ENCODE results near the gene PRND. TPM values are rescaled to one million over a fixed set of nuclear protein-coding genes. Genes with fewer than 3 reads are reported as not detected.

The PRND gene
- total and polyA plus RNA-seq, 2 experiments from 2014 or later, result not detected

GRCh38 chr20:4684837-4685413, 36.8 kb upstream of the PRND start:
- in situ Hi-C loops (cut with MboI), result no loop called here
- Histone ChIP-seq H3K4me2 (ENCODE audit: unreplicated experiment) (no peak overlapping the region), H3F3A (ENCODE audit: insufficient read depth) (peaks cover 31% of the 10 kb centered on the region), H3K27me3 (replicated peaks; ENCODE audit: insufficient read depth) (no peaks in the 10 kb centered on the region), H3K9me3 (ENCODE audit: low read depth) (no peaks in the 10 kb centered on the region), H3K27ac (peak overlapping the region; percentile 89), H3K4me3 (no peak overlapping the region; the same call in 1 of the 2 replicates), H3K9ac (peak overlapping the region; percentile 95), H3K4me1 (ENCODE audit: insufficient read depth) (peaks cover 49% of the 10 kb centered on the region), H3K36me3 (ENCODE audit: low read depth) (no peaks in the 10 kb centered on the region), H2AFZ (0 out of 2 replicates have a peak overlapping the region, but pooled peaks have one; percentile 0), H3K9me2 (ENCODE audit: insufficient read depth) (no peaks in the 10 kb centered on the region), H3K79me2 (ENCODE audit: insufficient read depth) (peaks cover 41% of the 10 kb centered on the region), H4K20me1 (ENCODE audit: insufficient read depth) (no peaks in the 10 kb centered on the region)
- WGBS, 2 experiments (ENCODE audit: low coverage in 1 of 2, low lambda C conversion rate in 2 of 2, missing lambda C conversion rate in 2 of 2), result 65 to 69% methylated on average over 6 of the region's 6 CpGs
- peak; percentile 80 for DNase-seq
- TF ChIP-seq EZH2 (IDR thresholded peaks at IDR 0.05; ENCODE audit: insufficient read depth, poor library complexity, severe bottlenecking), result no peak
- no peak for TF ChIP-seq EZH2phosphoT487 (IDR thresholded peaks at IDR 0.05; ENCODE audit: insufficient read depth, low read depth)

DNA sequence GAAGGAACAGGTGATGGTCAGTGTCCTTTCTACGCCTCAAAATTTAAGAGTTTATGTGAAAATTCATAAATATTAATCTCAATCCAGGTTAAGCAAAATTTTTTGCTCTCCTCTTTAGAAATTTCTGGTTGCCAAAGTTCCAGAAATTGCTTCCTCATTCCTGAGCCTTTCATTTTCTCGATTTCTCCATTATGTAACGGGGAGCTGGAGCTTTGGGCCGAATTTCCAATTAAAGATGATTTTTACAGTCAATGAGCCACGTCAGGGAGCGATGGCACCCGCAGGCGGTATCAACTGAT, 35.8 kb upstream of the PRND start:
- H3K4me2 ChIP-seq (ENCODE audit: unreplicated experiment), result peak overlapping the region; percentile 79
- 1 to 2% methylated on average over 8 of the region's 8 CpGs for WGBS, 2 experiments (ENCODE audit: low coverage in 1 of 2, low lambda C conversion rate in 2 of 2, missing lambda C conversion rate in 2 of 2)
- DNase-seq, result no peak
- H3F3A ChIP-seq (ENCODE audit: insufficient read depth), result peaks cover 31% of the 10 kb centered on the region
- peak overlapping the region; percentile 71 for H3K4me3 ChIP-seq
- no peaks in the 10 kb centered on the region for H3K9me2 ChIP-seq (ENCODE audit: insufficient read depth)
- peaks cover 50% of the 10 kb centered on the region for H3K79me2 ChIP-seq (ENCODE audit: insufficient read depth)
- peak overlapping the region; percentile 60 for H2AFZ ChIP-seq
- peaks cover 56% of the 10 kb centered on the region for H3K4me1 ChIP-seq (ENCODE audit: insufficient read depth)
- TF ChIP-seq EZH2 (IDR thresholded peaks at IDR 0.05; ENCODE audit: insufficient read depth, poor library complexity, severe bottlenecking), result no peak
- TF ChIP-seq EZH2phosphoT487 (IDR thresholded peaks at IDR 0.05; ENCODE audit: insufficient read depth, low read depth), result no peak
- no peaks in the 10 kb centered on the region for H3K36me3 ChIP-seq (ENCODE audit: low read depth)
- H3K9ac ChIP-seq, result peak overlapping the region; percentile 95
- no peaks in the 10 kb centered on the region for H4K20me1 ChIP-seq (ENCODE audit: insufficient read depth)
- no peaks in the 10 kb centered on the region for H3K9me3 ChIP-seq (ENCODE audit: low read depth)
- H3K27ac ChIP-seq, result peak overlapping the region; percentile 89
- H3K27me3 ChIP-seq (replicated peaks; ENCODE audit: insufficient read depth), result no peaks in the 10 kb centered on the region
- in situ Hi-C loops (cut with MboI), result no loop called here

DNA sequence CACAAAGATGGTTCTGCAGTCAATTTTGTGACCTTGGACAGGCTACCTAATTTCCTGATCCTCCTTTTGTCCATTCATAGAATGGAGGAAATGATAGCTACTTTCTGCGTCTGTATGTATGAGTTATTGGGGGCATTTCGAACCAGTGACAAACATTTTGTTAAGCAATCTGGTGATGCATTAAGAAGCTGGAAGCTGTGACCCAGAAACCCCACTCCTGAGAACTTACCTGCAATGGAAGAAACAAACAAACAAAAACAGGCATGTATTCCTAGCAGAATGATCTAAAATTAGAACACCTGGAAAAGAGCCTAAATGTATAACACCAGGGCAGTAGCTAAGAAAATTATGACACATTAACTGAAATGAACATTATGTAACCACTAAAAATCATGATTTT, 33.4 kb upstream of the PRND start:
- H3K27me3 ChIP-seq (replicated peaks; ENCODE audit: insufficient read depth), result no peaks in the 10 kb centered on the region
- no peaks in the 10 kb centered on the region for H3K9me2 ChIP-seq (ENCODE audit: insufficient read depth)
- peak overlapping the region; percentile 80 for H3K4me2 ChIP-seq (ENCODE audit: unreplicated experiment)
- peaks cover 38% of the 10 kb centered on the region for H3F3A ChIP-seq (ENCODE audit: insufficient read depth)
- 92% methylated on average over 2 of the region's 2 CpGs for WGBS, 2 experiments (ENCODE audit: low coverage in 1 of 2, low lambda C conversion rate in 2 of 2, missing lambda C conversion rate in 2 of 2)
- DNase-seq, result peak; percentile 36
- H3K4me3 ChIP-seq, result peak overlapping the region; percentile 71
- in situ Hi-C loops (cut with MboI), result no loop called here
- no peak overlapping the region for H2AFZ ChIP-seq
- no peaks in the 10 kb centered on the region for H3K9me3 ChIP-seq (ENCODE audit: low read depth)
- no peak overlapping the region; the same call in 1 of the 2 replicates for H3K9ac ChIP-seq
- peak overlapping the region; percentile 89 for H3K27ac ChIP-seq
- H3K36me3 ChIP-seq (ENCODE audit: low read depth), result peaks cover 10% of the 10 kb centered on the region; the same call in 1 of the 2 replicates
- peaks cover 48% of the 10 kb centered on the region for H3K4me1 ChIP-seq (ENCODE audit: insufficient read depth)
- no peak for TF ChIP-seq EZH2 (IDR thresholded peaks at IDR 0.05; ENCODE audit: insufficient read depth, poor library complexity, severe bottlenecking)
- no peak for TF ChIP-seq EZH2phosphoT487 (IDR thresholded peaks at IDR 0.05; ENCODE audit: insufficient read depth, low read depth)
- H4K20me1 ChIP-seq (ENCODE audit: insufficient read depth), result peaks cover 18% of the 10 kb centered on the region; the same call in 1 of the 2 replicates
- peaks cover 75% of the 10 kb centered on the region for H3K79me2 ChIP-seq (ENCODE audit: insufficient read depth)

GRCh38 chr20:4689220-4689619, 32.5 kb upstream of the PRND start:
- Histone ChIP-seq H3K79me2 (ENCODE audit: insufficient read depth) (peaks cover 84% of the 10 kb centered on the region), H3F3A (ENCODE audit: insufficient read depth) (peaks cover 38% of the 10 kb centered on the region), H2AFZ (no peak overlapping the region), H3K27ac (peak overlapping the region; percentile 89), H3K27me3 (replicated peaks; ENCODE audit: insufficient read depth) (no peaks in the 10 kb centered on the region), H3K9me2 (ENCODE audit: insufficient read depth) (no peaks in the 10 kb centered on the region), H3K36me3 (ENCODE audit: low read depth) (peaks cover 10% of the 10 kb centered on the region; the same call in 1 of the 2 replicates), H3K4me3 (peak overlapping the region; percentile 71; the same call in 1 of the 2 replicates), H3K4me1 (ENCODE audit: insufficient read depth) (peaks cover 48% of the 10 kb centered on the region), H3K9me3 (ENCODE audit: low read depth) (no peaks in the 10 kb centered on the region), H3K4me2 (ENCODE audit: unreplicated experiment) (peak overlapping the region; percentile 50), H4K20me1 (ENCODE audit: insufficient read depth) (peaks cover 18% of the 10 kb centered on the region; the same call in 1 of the 2 replicates), H3K9ac (no peak overlapping the region)
- DNase-seq, result peak; percentile 20
- 27 to 39% methylated on average over 2 of the region's 2 CpGs for WGBS, 2 experiments (ENCODE audit: low coverage in 1 of 2, low lambda C conversion rate in 2 of 2, missing lambda C conversion rate in 2 of 2)
- in situ Hi-C loops (cut with MboI), result no loop called here
- TF ChIP-seq EZH2 (IDR thresholded peaks at IDR 0.05; ENCODE audit: insufficient read depth, poor library complexity, severe bottlenecking) (no peak), EZH2phosphoT487 (IDR thresholded peaks at IDR 0.05; ENCODE audit: insufficient read depth, low read depth) (no peak)
